HepG2 (cell line): ENCODE results near the gene PDE4D. TPM values are rescaled to one million over a fixed set of nuclear protein-coding genes. Genes with fewer than 3 reads are reported as not detected.

Experiments used
- ATAC-seq: fragments of 200-7000 bp; cut with Tn5 transposase; 3 replicates; pipeline ENCODE4 v1.9.1; 2020; ENCODE audit warnings: mild to moderate bottlenecking, moderate library complexity
- BruUV-seq: library from RNA; stranded (reverse); fragments of 400-500 nt; replicated peaks from 2 replicates; lab custom pipeline; 2021; lab: Mats Ljungman, UMichigan
- CTCF ChIA-PET: fragments of 300-600 bp; formaldehyde crosslinking; extraction: SDS; loops from one replicate; lab custom pipeline; 2021; ENCODE audit warnings: low total read pairs, inconsistent platforms, low intra/inter-chr PET ratio; lab: Yijun Ruan, JAX
- POLR2A ChIA-PET: fragments of 350-600 bp; sonication (Branson Sonifier 250); formaldehyde crosslinking; loops from one replicate; lab custom pipeline; 2020; ENCODE audit warnings: antibody characterized with exemption, inconsistent platforms; lab: Yijun Ruan, JAX
- DNase-seq: peaks from one replicate; pipeline ENCODE4 v3.0.0-alpha.2; 2015; ENCODE audit warnings: low spot score
- FAIRE-seq: peaks from 3 replicates; lab custom pipeline; 2011; peaks lifted over from hg19 to GRCh38; lab: Jason Lieb, UNC
- H2AFZ ChIP-seq: one replicate; pipeline ENCODE4 v1.6.1; 2011; ENCODE audit warnings: low read length, inconsistent platforms
- H3K27ac ChIP-seq: fragments of 300-600 bp; 3 replicates; pipeline ENCODE4 v1.8.0; 2011; ENCODE audit warnings: mixed run types, mild to moderate bottlenecking, mixed read lengths, low read length, inconsistent platforms; ENCODE audit not compliant: insufficient read depth; ENCODE audit errors: extremely low read length
- H3K27me3 ChIP-seq, 2 experiments: fragments of 200-600 bp in 1 of 2; 2 replicates in 1 of 2; 3 replicates in 1 of 2; pipeline versions ENCODE4 v1.6.0 to v1.8.0; 2011; ENCODE audit warnings: low read length in 2 of 2, mild to moderate bottlenecking in 2 of 2, moderate library complexity in 2 of 2, inconsistent platforms in 1 of 2; ENCODE audit not compliant: insufficient read depth in 2 of 2, control insufficient read depth in 1 of 2
- H3K36me3 ChIP-seq, 2 experiments: fragments of 200-600 bp in 1 of 2; replicated peaks in 1 of 2; 2 replicates in 1 of 2; 3 replicates in 1 of 2; pipeline versions ENCODE4 v1.5.1 to v1.8.0; 2011; ENCODE audit warnings: low read length in 2 of 2, inconsistent platforms in 1 of 2; ENCODE audit not compliant: insufficient read depth in 2 of 2, control insufficient read depth in 1 of 2
- H3K4me1 ChIP-seq: 2 replicates; pipeline ENCODE4 v1.5.1; 2012; ENCODE audit warnings: low read length, inconsistent platforms; ENCODE audit not compliant: insufficient read depth
- H3K4me2 ChIP-seq: 2 replicates; pipeline ENCODE4 v1.6.0; 2011; ENCODE audit warnings: low read depth, low read length, inconsistent platforms
- H3K4me3 ChIP-seq, 3 experiments: fragments of 200-600 bp in 1 of 3; sonication (generic), shearing (Covaris generic) in 1 of 3; replicated peaks in 1 of 3; 2 replicates each; pipeline ENCODE4 v1.5.1; 2011 to 2016; ENCODE audit warnings: low read length in 3 of 3, inconsistent platforms in 2 of 3, low read depth in 2 of 3, mild to moderate bottlenecking in 2 of 3, control low read depth in 1 of 3, mixed read lengths in 1 of 3; ENCODE audit not compliant: insufficient read depth in 1 of 3
- H3K79me2 ChIP-seq: one replicate; pipeline ENCODE4 v1.6.1; 2011; ENCODE audit warnings: low read length, inconsistent platforms; ENCODE audit not compliant: insufficient read depth
- H3K9ac ChIP-seq: 2 replicates; pipeline ENCODE4 v1.6.0; 2011; ENCODE audit warnings: mild to moderate bottlenecking, low read depth, low read length, inconsistent platforms; ENCODE audit not compliant: insufficient read depth
- H3K9me3 ChIP-seq: 2 replicates; pipeline ENCODE4 v1.5.1; 2012; ENCODE audit warnings: mild to moderate bottlenecking, low read length
- H4K20me1 ChIP-seq: 2 replicates; pipeline ENCODE4 v1.6.0; 2011; ENCODE audit warnings: inconsistent platforms, mild to moderate bottlenecking, low read length, moderate library complexity; ENCODE audit not compliant: insufficient read depth
- CEBPZ ChIP-seq: IDR thresholded peaks from 2 replicates; pipeline ENCODE4 v1.6.1; 2012; ENCODE audit warnings: low read length, improper control_type of control experiment
- CHD2 ChIP-seq: IDR thresholded peaks from 2 replicates; pipeline ENCODE4 v1.6.1; 2011; ENCODE audit warnings: low read depth, low read length, improper control_type of control experiment
- DNMT1 ChIP-seq: sonication (generic); formaldehyde crosslinking; IDR thresholded peaks from 2 replicates; pipeline ENCODE4 v1.5.1; 2020; ENCODE audit warnings: mild to moderate bottlenecking, missing genetic modification reagents
- FOXJ3 ChIP-seq: sonication (generic); formaldehyde crosslinking; IDR thresholded peaks from 2 replicates; pipeline ENCODE4 v1.4.0; 2020; ENCODE audit warnings: missing genetic modification reagents, mild to moderate bottlenecking, borderline replicate concordance
- NR3C1 ChIP-seq: sonication (generic); formaldehyde crosslinking; IDR thresholded peaks from 2 replicates; pipeline ENCODE4 v1.4.0; 2020; ENCODE audit warnings: missing genetic modification reagents
- SIN3A ChIP-seq: IDR thresholded peaks from 2 replicates; pipeline ENCODE4 v1.6.1; 2011; ENCODE audit warnings: low read depth, mild to moderate bottlenecking, control low read depth, low read length, borderline replicate concordance
- ZNF530 ChIP-seq: sonication (generic); formaldehyde crosslinking; IDR thresholded peaks from 2 replicates; pipeline ENCODE4 v1.5.0; 2020; ENCODE audit warnings: low read depth, mild to moderate bottlenecking, missing genetic modification reagents
- WGBS: methylation state at CpG from one replicate; pipeline ENCODE4 v1.1.6; 2017; ENCODE audit warnings: low lambda C conversion rate; 5-methylcytosine and 5-hydroxymethylcytosine counted together
- in situ Hi-C: cut with HindIII; loops from 2 replicates; pipeline ENCODE4 v1.10.0; 2017; ENCODE audit warnings: low pct_unique_long_range_greater_than_20kb; ENCODE audit not compliant: extremely low pct_ligation_motif_present
- intact Hi-C: fragments of 100-400 bp; cut with micrococcal nuclease; formaldehyde crosslinking; loops from one replicate; pipeline ENCODE4 v1.10.0; 2022; ENCODE audit not compliant: unreplicated experiment
- polyA plus RNA-seq, 8 experiments: library from polyadenylated mRNA; depleted of rRNA in 3 of 8; stranded (reverse) in 7 of 8; unstranded in 1 of 8; fragments of >200 nt; fragmentation: Illumina TruSeq in 4 of 8; extraction: Trizol in 4 of 8; gene quantifications; 2 replicates each; pipeline versions ENCODE4 v1.2.1 to v1.2.3, GENCODE V29; 2011 to 2016; ENCODE audit warnings: low read depth in 4 of 8, missing spikeins in 1 of 8, mixed read lengths in 1 of 8; ENCODE audit not compliant: insufficient read depth in 1 of 8
- total RNA-seq, 5 experiments: library from RNA; depleted of rRNA; stranded (reverse); fragments of >200 nt; fragmentation: Illumina TruSeq; extraction: Trizol; gene quantifications; 2 replicates each; pipeline ENCODE4 v1.2.3, GENCODE V29; 2016; ENCODE audit warnings: low read depth in 1 of 5

Gene PDE4D
- total and polyA plus RNA-seq, 2 of the 13 experiments (the other 11 are each of a cell fraction or from before 2014, with no cell fraction given) = 7.0 to 12.2 TPM

- intact Hi-C loops = loop anchor here (5.0 to 10.0 kb wide), 2 partner anchors 488 to 1395 kb away; no protein-coding TSS in a partner anchor
- Histone ChIP-seq H3K9ac (no peak overlapping the region), H2AFZ (no peak overlapping the region)
- WGBS = 75% methylated on average over 7 of the region's 7 CpGs
- TF ChIP-seq CEBPZ (no peak), NR3C1 (CRISPR knock-in tag) (no peak), FOXJ3 (CRISPR knock-in tag) (no peak), CHD2 (no peak), ZNF530 (CRISPR knock-in tag) (no peak), DNMT1 (CRISPR knock-in tag) (no peak), SIN3A (no peak)
- TF ChIP-seq, all 625 proteins: peak for 0
- no peaks in the 10 kb centered on the region for H4K20me1 ChIP-seq
- ChIA-PET CTCF (interaction anchor here (0.9 to 3.2 kb wide), 4 partner anchors 158 to 190 kb away, joined by 4 to 29 read pairs (median 14); no protein-coding TSS in a partner anchor), POLR2A (no interaction called here)
- H3K27ac ChIP-seq = no peak overlapping the region
- in situ Hi-C loops = loop anchor here (5.0 kb wide), 1 partner anchor 178 kb away; no protein-coding TSS in a partner anchor
- ATAC-seq (no peak), DNase-seq (no peak), FAIRE-seq (no peak)
- H3K4me1 ChIP-seq = no peaks in the 10 kb centered on the region; the same call in 1 of the 2 replicates
- no peaks in the 10 kb centered on the region for H3K27me3 ChIP-seq
- H3K4me3 ChIP-seq = no peak overlapping the region
- no TSS peak for BruUV-seq
- no peak overlapping the region for H3K4me2 ChIP-seq
- H3K36me3 ChIP-seq = no peaks in the 10 kb centered on the region
- no peaks in the 10 kb centered on the region for H3K79me2 ChIP-seq
- no peaks in the 10 kb centered on the region for H3K9me3 ChIP-seq
These were observed 703.9 kb downstream of the PDE4D start for GRCh38 chr5:59189472-59190244.
